Measurements from ENCODE around the gene WNT8B.

Gene WNT8B

DNA sequence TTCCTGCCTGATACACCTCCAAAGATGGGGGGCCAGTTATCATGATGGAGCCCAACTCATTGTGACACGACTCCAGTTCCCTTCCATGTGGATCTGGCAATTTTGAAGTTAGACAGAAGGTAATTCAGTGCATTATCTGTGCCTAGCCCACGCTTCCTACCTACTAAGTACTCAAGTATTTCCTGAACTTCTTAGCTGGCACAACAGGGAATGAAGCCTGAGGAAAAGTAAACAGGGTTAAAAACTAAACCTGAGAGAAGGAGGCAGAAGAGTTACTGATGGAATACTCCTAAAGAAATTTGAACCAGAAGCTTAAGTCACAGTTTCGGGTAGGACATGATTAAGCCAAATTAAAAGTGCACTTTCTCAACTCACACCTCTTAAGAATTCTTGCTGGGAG, 58.0 kb downstream of the WNT8B start:
- Histone ChIP-seq H3K27ac (ENCODE audit: low read length) (no peak overlapping the region), H3K36me3 (ENCODE audit: control insufficient read depth in 1 of 2, insufficient read depth in 2 of 2, low read length in 2 of 2) (peaks cover 20 to 28% of the 10 kb centered on the region in 2 donors), H3K9me3 (ENCODE audit: control insufficient read depth in 1 of 2, low read length in 2 of 2) (no peaks in the 10 kb centered on the region), H3K27me3 (ENCODE audit: low read depth, low read length) (no peaks in the 10 kb centered on the region), H3K4me3 (ENCODE audit: low read depth in 1 of 2, low read length in 2 of 2) (no peak overlapping the region), H3K4me1 (ENCODE audit: control insufficient read depth in 1 of 2, insufficient read depth in 2 of 2, low read length in 2 of 2) (peaks cover 0 to 7% of the 10 kb centered on the region in 2 donors)

DNA sequence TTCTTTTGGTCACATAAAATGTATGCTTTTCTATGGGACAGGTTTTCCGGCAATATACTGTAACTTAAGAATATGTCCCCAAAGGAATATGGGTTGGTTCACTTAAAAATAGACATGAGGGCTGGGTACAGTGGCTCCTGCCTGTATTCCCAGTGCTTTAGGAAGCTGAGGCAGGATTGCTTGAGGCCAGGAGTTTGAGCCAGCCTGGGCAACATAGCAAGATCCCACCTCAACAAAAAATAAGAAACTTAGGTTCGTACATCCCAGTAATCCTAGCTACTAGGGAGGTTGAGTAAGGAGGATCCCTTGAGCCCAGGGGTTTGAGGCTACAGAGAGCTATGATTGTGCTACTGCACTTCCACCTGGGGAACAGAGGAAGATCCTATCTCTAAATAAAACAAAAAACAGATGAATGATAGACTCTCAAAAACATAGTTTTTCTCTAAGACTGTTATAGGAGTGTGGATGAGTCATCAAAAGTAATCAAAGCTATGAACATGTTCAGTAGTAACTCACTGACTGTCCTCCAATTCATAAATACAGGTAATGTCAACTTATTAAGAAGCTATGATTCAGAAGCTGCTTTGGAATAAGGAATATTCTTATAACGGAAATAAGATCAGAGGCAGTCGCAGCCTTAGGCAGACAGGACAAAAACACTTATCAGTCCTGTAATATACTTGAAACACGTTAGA, 59.4 kb downstream of the WNT8B start:
- no peaks in the 10 kb centered on the region for H3K27me3 ChIP-seq (ENCODE audit: low read depth, low read length)
- H3K9me3 ChIP-seq (ENCODE audit: control insufficient read depth in 1 of 2, low read length in 2 of 2), result no peaks in the 10 kb centered on the region
- no peak overlapping the region for H3K27ac ChIP-seq (ENCODE audit: low read length)
- H3K36me3 ChIP-seq (ENCODE audit: control insufficient read depth in 1 of 2, insufficient read depth in 2 of 2, low read length in 2 of 2), result peaks cover 32 to 42% of the 10 kb centered on the region in 2 donors
- H3K4me3 ChIP-seq (ENCODE audit: low read depth in 1 of 2, low read length in 2 of 2), result no peak overlapping the region
- H3K4me1 ChIP-seq (ENCODE audit: control insufficient read depth in 1 of 2, insufficient read depth in 2 of 2, low read length in 2 of 2), result peaks cover 0 to 8% of the 10 kb centered on the region in 2 donors

DNA sequence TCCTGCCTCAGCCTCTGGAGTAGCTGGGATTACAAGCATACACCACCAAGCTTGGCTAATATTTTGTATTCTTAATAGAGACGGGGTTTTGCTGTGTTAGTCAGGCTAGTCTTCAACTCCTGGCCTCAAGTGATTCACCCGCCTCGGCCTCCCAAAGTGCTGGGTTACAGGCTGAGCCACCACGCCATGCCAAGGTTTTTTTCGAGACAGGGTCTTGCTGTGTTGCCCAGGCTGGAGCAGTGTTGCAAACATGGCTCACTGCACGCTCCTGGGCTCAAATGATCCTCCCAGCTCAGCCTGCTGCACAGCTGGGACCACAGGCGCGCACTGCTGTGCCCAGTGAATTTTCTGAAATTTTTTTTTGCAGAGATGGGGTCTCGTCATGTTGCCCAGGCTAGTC, 60.1 kb downstream of the WNT8B start:
- no peaks in the 10 kb centered on the region for H3K9me3 ChIP-seq (ENCODE audit: control insufficient read depth in 1 of 2, low read length in 2 of 2)
- peaks cover 0 to 15% of the 10 kb centered on the region in 2 donors for H3K4me1 ChIP-seq (ENCODE audit: control insufficient read depth in 1 of 2, insufficient read depth in 2 of 2, low read length in 2 of 2)
- no peaks in the 10 kb centered on the region for H3K27me3 ChIP-seq (ENCODE audit: low read depth, low read length)
- H3K4me3 ChIP-seq (ENCODE audit: low read depth in 1 of 2, low read length in 2 of 2), result no peak overlapping the region
- peaks cover 32 to 42% of the 10 kb centered on the region in 2 donors for H3K36me3 ChIP-seq (ENCODE audit: control insufficient read depth in 1 of 2, insufficient read depth in 2 of 2, low read length in 2 of 2)
- no peak overlapping the region for H3K27ac ChIP-seq (ENCODE audit: low read length)

DNA sequence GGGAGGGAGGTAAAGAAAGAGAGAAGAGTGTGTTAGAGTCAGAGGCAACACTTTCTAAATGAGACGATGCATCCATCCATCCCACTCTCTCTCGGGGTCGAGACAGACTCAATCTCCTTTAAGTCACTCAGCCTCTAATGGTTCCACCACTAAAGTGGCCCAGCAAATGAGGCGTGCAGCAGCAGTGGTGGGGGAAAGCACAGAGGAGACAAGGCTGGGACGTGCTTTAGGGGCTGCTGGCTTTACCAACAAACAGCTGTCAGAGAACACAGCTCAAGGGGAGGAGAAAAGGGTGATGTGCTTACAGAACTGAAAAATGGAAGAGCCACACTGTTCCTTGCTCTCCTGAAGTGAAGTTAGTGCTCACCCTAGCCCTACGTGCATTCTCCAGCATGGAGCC, 61.4 kb downstream of the WNT8B start:
- H3K36me3 ChIP-seq (ENCODE audit: control insufficient read depth in 1 of 2, insufficient read depth in 2 of 2, low read length in 2 of 2), result peaks cover 32 to 42% of the 10 kb centered on the region in 2 donors
- no peak overlapping the region for H3K27ac ChIP-seq (ENCODE audit: low read length)
- no peak overlapping the region for H3K4me3 ChIP-seq (ENCODE audit: low read depth in 1 of 2, low read length in 2 of 2)
- H3K4me1 ChIP-seq (ENCODE audit: control insufficient read depth in 1 of 2, insufficient read depth in 2 of 2, low read length in 2 of 2), result peaks cover 6 to 26% of the 10 kb centered on the region in 2 donors
- no peaks in the 10 kb centered on the region for H3K27me3 ChIP-seq (ENCODE audit: low read depth, low read length)
- no peaks in the 10 kb centered on the region for H3K9me3 ChIP-seq (ENCODE audit: control insufficient read depth in 1 of 2, low read length in 2 of 2)

DNA sequence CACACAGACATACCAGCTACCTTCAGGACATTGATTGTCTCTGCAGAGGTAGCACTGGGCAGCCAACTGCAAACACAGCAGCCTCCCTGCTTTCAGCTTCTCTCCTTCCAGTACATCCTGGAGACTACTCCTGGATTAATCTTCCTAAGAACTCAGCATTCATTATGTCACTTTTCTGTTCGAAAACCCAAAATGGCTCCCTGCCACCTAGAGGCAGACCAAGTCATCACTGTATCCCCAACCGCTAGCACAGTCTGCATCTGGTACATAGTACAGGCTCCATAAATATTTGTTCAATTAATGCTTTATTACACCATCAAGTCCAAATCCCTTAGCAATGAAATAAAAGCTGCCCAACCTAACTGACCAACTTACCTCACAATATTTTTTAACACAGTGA, 61.8 kb downstream of the WNT8B start:
- peaks cover 32 to 42% of the 10 kb centered on the region in 2 donors for H3K36me3 ChIP-seq (ENCODE audit: control insufficient read depth in 1 of 2, insufficient read depth in 2 of 2, low read length in 2 of 2)
- no peaks in the 10 kb centered on the region for H3K27me3 ChIP-seq (ENCODE audit: low read depth, low read length)
- no peaks in the 10 kb centered on the region for H3K9me3 ChIP-seq (ENCODE audit: control insufficient read depth in 1 of 2, low read length in 2 of 2)
- no peak overlapping the region for H3K27ac ChIP-seq (ENCODE audit: low read length)
- H3K4me3 ChIP-seq (ENCODE audit: low read depth in 1 of 2, low read length in 2 of 2), result no peak overlapping the region
- peaks cover 6 to 21% of the 10 kb centered on the region in 2 donors for H3K4me1 ChIP-seq (ENCODE audit: control insufficient read depth in 1 of 2, insufficient read depth in 2 of 2, low read length in 2 of 2)

DNA sequence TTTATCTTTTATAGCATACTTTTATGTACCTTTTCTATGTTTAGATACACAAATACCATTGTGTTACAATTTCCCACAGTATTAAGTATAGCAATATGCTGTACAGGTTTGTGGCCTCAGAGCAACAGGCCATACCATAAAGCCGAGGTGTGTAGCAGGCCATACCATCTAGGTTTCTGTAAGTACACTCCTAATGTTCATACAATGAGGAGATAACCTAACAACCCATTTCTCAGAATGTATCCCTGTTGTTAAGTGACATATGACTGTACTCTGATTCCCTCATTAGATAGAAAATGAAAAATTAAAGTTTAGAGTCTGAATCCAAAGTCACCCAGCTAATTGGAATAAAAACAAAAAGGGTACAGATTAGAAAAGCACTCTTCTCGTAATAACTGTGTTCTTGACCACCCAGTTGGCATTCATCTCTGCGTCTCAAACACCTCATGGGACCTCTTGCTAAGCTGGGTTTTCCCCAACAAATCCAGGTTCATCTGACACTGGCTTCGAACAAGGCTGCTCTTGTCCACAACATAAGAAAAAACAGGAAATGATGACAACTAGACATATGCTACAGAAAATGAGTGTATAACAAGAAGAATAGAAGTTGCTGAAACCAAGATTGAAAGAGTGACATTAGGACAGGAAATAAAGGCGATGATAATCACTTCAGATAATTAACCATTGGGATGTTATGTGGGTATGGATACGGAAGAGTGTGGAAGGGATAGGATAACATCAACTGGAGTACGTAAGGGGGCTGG, 65.5 kb downstream of the WNT8B start:
- Histone ChIP-seq H3K4me1 (ENCODE audit: control insufficient read depth in 1 of 2, insufficient read depth in 2 of 2, low read length in 2 of 2) (peaks cover 6 to 26% of the 10 kb centered on the region in 2 donors), H3K4me3 (ENCODE audit: low read depth in 1 of 2, low read length in 2 of 2) (peak overlapping the region; percentile 88 to 98), H3K27me3 (ENCODE audit: low read depth, low read length) (no peaks in the 10 kb centered on the region), H3K36me3 (ENCODE audit: control insufficient read depth in 1 of 2, insufficient read depth in 2 of 2, low read length in 2 of 2) (peaks cover 30 to 39% of the 10 kb centered on the region in 2 donors), H3K9me3 (ENCODE audit: control insufficient read depth in 1 of 2, low read length in 2 of 2) (no peaks in the 10 kb centered on the region), H3K27ac (ENCODE audit: low read length) (peak overlapping the region; percentile 93)

DNA sequence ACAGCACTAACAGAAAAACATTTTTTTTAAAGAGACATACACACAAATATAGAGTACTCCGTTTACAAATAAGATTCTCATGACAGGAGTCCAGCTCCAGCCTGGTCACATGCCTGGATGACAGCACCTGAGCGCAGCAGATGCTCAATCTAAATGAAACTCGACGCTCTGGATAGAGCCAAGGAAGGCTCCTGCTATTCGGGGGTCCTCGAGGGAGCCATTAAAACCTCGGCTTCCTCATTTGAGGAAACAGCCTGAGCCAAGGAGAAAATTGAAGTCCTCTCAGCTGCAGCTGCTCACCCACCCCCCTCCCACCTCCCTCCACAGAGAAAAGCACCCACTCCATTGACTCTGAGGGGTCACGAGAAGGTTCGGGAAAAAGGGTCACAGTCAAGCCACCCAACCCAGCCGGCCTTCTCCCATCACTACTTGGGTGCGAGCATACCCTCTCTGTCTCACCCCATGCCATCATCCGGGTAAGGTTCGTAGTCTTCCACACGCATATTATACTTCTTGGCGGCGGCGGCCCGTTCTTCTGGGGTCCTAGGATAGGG, 66.2 kb downstream of the WNT8B start:
- Histone ChIP-seq H3K36me3 (ENCODE audit: control insufficient read depth in 1 of 2, insufficient read depth in 2 of 2, low read length in 2 of 2) (peaks cover 24 to 33% of the 10 kb centered on the region in 2 donors), H3K4me1 (ENCODE audit: control insufficient read depth in 1 of 2, insufficient read depth in 2 of 2, low read length in 2 of 2) (peaks cover 6 to 26% of the 10 kb centered on the region in 2 donors), H3K27ac (ENCODE audit: low read length) (peak overlapping the region; percentile 93), H3K27me3 (ENCODE audit: low read depth, low read length) (no peaks in the 10 kb centered on the region), H3K4me3 (ENCODE audit: low read depth in 1 of 2, low read length in 2 of 2) (peak overlapping the region; percentile 88 to 98), H3K9me3 (ENCODE audit: control insufficient read depth in 1 of 2, low read length in 2 of 2) (no peaks in the 10 kb centered on the region)

DNA sequence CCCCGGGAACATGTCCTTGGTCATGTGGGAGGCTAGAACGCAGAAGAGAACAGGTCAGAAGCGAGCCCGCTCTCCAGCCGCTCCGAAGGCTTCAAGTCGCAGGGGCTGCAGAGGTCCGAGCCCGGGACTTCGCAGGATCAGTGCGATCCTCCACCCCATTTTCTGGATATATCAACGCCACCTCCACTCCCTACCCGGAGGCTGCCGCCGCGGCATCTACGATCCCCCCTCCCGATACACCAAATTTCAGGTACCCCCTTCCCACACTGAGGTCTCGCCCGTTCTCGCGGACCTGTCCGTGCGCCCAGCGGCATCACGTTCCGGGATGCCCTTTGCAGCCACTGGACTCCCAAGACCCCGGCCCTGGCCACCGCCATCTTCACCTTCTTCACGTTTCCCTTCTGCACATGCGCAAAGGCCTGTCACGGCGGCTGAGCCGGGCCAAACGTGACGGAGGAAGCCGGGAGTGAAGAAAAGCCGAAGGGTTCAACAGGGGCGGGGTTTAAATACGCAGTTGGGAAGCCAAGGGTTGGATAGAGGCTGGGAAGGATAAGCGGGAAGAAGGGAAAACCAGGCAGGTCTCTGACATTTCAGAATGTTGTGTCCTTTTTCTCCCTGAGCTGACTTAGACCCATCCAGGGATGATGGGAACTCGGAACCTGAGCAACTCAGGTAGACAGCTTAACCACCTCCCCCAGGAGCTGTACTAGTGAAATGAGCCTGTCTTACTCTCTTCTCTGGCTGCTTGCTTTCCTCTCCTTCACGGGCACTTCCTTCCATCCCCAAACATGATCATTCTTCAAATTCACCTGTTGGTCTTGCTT, 66.9 kb downstream of the WNT8B start, which contains the start of gene NDUFB8:
Gene NDUFB8 (minus strand): TSS at position 397 of the 824 bp plus-strand sequence. CDS start 20 bp downstream, at position 377.
- Histone ChIP-seq H3K4me1 (ENCODE audit: control insufficient read depth in 1 of 2, insufficient read depth in 2 of 2, low read length in 2 of 2) (peaks cover 6 to 26% of the 10 kb centered on the region in 2 donors), H3K4me3 (ENCODE audit: low read depth in 1 of 2, low read length in 2 of 2) (peak within 1 kb of the TSS; percentile 88 to 98), H3K9me3 (ENCODE audit: control insufficient read depth in 1 of 2, low read length in 2 of 2) (no peaks in the 10 kb centered on the region), H3K27me3 (ENCODE audit: low read depth, low read length) (no peaks in the 10 kb centered on the region), H3K36me3 (ENCODE audit: control insufficient read depth in 1 of 2, insufficient read depth in 2 of 2, low read length in 2 of 2) (peaks cover 17 to 26% of the 10 kb centered on the region in 2 donors), H3K27ac (ENCODE audit: low read length) (peak within 1 kb of the TSS; percentile 93)

DNA sequence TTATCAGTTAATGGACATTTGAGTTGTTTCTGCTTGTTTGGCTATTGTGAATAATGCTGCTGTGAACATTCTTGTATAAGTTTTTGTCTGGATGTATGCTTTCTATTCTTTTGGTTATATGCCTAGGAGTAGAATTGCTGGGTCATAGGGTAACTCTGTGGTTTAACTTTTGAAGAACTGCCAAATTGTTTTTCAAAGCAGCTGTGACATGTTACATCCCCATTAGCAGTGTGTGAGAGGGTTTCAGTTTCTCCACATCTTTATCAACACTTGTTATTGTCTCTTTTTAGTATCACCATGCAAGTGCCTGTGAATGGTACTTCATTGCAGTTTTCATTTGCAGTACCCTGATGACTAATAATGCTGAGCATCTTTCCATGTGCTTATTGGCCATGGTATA, 69.0 kb downstream of the WNT8B start:
- Histone ChIP-seq H3K9me3 (ENCODE audit: control insufficient read depth in 1 of 2, low read length in 2 of 2) (no peaks in the 10 kb centered on the region), H3K4me1 (ENCODE audit: control insufficient read depth in 1 of 2, insufficient read depth in 2 of 2, low read length in 2 of 2) (peaks cover 12 to 41% of the 10 kb centered on the region in 2 donors), H3K27ac (ENCODE audit: low read length) (no peak overlapping the region), H3K27me3 (ENCODE audit: low read depth, low read length) (no peaks in the 10 kb centered on the region), H3K36me3 (ENCODE audit: control insufficient read depth in 1 of 2, insufficient read depth in 2 of 2, low read length in 2 of 2) (peaks cover 2 to 5% of the 10 kb centered on the region in 2 donors), H3K4me3 (ENCODE audit: low read depth in 1 of 2, low read length in 2 of 2) (no peak overlapping the region)

Measured in muscle layer of duodenum (tissue), 2 donors.